Measurements from ENCODE around the gene C22orf23. TPM values are rescaled to one million over a fixed set of nuclear protein-coding genes. Genes with fewer than 3 reads are reported as not detected.

The C22orf23 gene
- 0.70 TPM for polyA plus RNA-seq (2013, experiment 1 of 2)
- polyA plus RNA-seq (2013, experiment 2 of 2), result 0.91 TPM

GRCh38 chr22:37953437-37954179, at the start of gene C22orf23, which contains the start of gene POLR2F:
Gene C22orf23 (minus strand): TSS chr22:37953601. CDS start chr22:37953149, 452 bp downstream.
Gene POLR2F (plus strand): TSS chr22:37953699. CDS start chr22:37953788, 89 bp downstream.
- Histone ChIP-seq H3K36me3 (ENCODE audit: control insufficient read depth, insufficient read depth, low read length) (peaks cover 28% of the 10 kb centered on the region), H3K9me3 (ENCODE audit: control insufficient read depth, low read length) (no peaks in the 10 kb centered on the region), H3K4me3 (ENCODE audit: extremely low read depth, insufficient read depth, low read length, poor library complexity, severe bottlenecking) (peak within 1 kb of the TSS; percentile 99), H3K4me1 (ENCODE audit: control insufficient read depth, insufficient read depth, low read length, poor library complexity, severe bottlenecking) (peaks cover 4% of the 10 kb centered on the region), H3K27ac (ENCODE audit: low read depth, low read length, severe bottlenecking) (peak within 1 kb of the TSS; percentile 41)
- 1% methylated on average over 33 to 40 of the region's 52 CpGs for WGBS, 2 experiments (ENCODE audit: insufficient coverage in 2 of 2)

DNA sequence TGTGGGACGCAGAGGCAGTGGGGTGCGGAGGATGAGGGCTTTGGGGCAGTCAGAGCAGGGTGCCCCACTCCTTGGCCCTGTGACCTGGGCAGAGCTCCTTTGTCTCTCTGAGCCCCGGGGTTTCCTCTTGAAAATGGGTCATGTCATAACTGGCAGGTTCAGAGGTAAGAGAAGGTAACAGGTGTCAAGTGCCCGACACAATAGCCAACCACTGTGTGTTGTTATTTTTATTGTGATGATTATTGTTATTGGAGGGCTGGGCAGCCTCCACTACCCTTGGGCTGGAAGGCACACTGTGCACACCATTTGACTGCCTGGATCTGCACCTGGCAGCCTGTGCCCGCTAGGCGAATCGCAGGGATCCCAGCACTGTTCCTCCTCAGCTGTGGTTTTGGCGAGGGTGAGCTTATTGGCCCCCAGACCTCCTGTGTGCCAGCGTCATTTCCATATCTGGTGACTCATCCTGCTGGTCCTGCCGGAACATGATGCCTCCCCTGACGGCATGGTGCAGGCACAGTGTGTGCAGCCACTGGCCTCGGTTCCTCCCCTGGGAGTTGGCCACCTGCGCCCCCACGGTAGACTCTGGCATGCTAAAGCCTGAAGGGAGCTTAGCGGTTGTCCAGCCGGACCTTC, 46.4 kb upstream of the C22orf23 start:
- H3K4me1 ChIP-seq (ENCODE audit: control insufficient read depth, insufficient read depth, low read length, poor library complexity, severe bottlenecking), result peaks cover 12% of the 10 kb centered on the region
- 76 to 80% methylated on average over 14 of the region's 16 CpGs for WGBS, 2 experiments (ENCODE audit: insufficient coverage in 2 of 2)
- H3K36me3 ChIP-seq (ENCODE audit: control insufficient read depth, insufficient read depth, low read length), result no peaks in the 10 kb centered on the region
- H3K9me3 ChIP-seq (ENCODE audit: control insufficient read depth, low read length), result no peaks in the 10 kb centered on the region
- no peak overlapping the region for H3K27ac ChIP-seq (ENCODE audit: low read depth, low read length, severe bottlenecking)
- no peak overlapping the region for H3K4me3 ChIP-seq (ENCODE audit: extremely low read depth, insufficient read depth, low read length, poor library complexity, severe bottlenecking)

DNA sequence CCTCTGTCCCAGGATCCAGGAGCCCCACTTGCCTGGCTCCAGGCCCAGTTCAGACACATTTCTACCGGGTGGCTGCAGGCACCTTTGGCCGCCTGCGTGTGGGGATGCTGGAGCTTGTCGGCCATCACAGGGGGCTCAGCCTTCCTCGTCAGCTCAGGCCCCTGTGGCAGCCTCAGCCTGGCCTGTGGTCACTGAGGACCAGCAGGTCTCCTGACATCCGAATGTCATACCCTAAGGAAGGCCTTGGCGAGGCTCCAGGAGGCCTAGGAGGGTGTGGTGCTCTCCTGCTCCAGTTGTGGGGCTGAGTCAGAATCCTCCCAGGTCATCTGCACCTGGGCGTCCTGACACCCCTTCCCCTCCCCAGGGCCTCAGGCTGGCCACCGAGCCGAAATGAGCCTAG, 45.8 kb upstream of the C22orf23 start:
- Histone ChIP-seq H3K36me3 (ENCODE audit: control insufficient read depth, insufficient read depth, low read length) (no peaks in the 10 kb centered on the region), H3K4me1 (ENCODE audit: control insufficient read depth, insufficient read depth, low read length, poor library complexity, severe bottlenecking) (peaks cover 12% of the 10 kb centered on the region), H3K27ac (ENCODE audit: low read depth, low read length, severe bottlenecking) (no peak overlapping the region), H3K4me3 (ENCODE audit: extremely low read depth, insufficient read depth, low read length, poor library complexity, severe bottlenecking) (no peak overlapping the region), H3K9me3 (ENCODE audit: control insufficient read depth, low read length) (no peaks in the 10 kb centered on the region)
- 95 to 98% methylated on average over 6 to 8 of the region's 10 CpGs for WGBS, 2 experiments (ENCODE audit: insufficient coverage in 2 of 2)

GRCh38 chr22:37998543-37998942, 45.1 kb upstream of the C22orf23 start:
- WGBS, 2 experiments (ENCODE audit: insufficient coverage in 2 of 2), result 66 to 68% methylated on average over 4 to 5 of the region's 7 CpGs

GRCh38 chr22:37996515-37997246, 43.3 kb upstream of the C22orf23 start:
- no peaks in the 10 kb centered on the region for H3K9me3 ChIP-seq (ENCODE audit: control insufficient read depth, low read length)
- peaks cover 12% of the 10 kb centered on the region for H3K4me1 ChIP-seq (ENCODE audit: control insufficient read depth, insufficient read depth, low read length, poor library complexity, severe bottlenecking)
- H3K4me3 ChIP-seq (ENCODE audit: extremely low read depth, insufficient read depth, low read length, poor library complexity, severe bottlenecking), result no peak overlapping the region
- no peak overlapping the region for H3K27ac ChIP-seq (ENCODE audit: low read depth, low read length, severe bottlenecking)
- WGBS, 2 experiments (ENCODE audit: insufficient coverage in 2 of 2), result 88 to 100% methylated on average over 3 to 4 of the region's 8 CpGs
- H3K36me3 ChIP-seq (ENCODE audit: control insufficient read depth, insufficient read depth, low read length), result no peaks in the 10 kb centered on the region

More at GRCh38 chr22:37998543-37998942, 45.1 kb upstream of the C22orf23 start:
- H3K9me3 ChIP-seq (ENCODE audit: control insufficient read depth, low read length), result no peaks in the 10 kb centered on the region
- no peak overlapping the region for H3K4me3 ChIP-seq (ENCODE audit: extremely low read depth, insufficient read depth, low read length, poor library complexity, severe bottlenecking)
- H3K36me3 ChIP-seq (ENCODE audit: control insufficient read depth, insufficient read depth, low read length), result no peaks in the 10 kb centered on the region
- H3K27ac ChIP-seq (ENCODE audit: low read depth, low read length, severe bottlenecking), result peak overlapping the region; percentile 10
- H3K4me1 ChIP-seq (ENCODE audit: control insufficient read depth, insufficient read depth, low read length, poor library complexity, severe bottlenecking), result peaks cover 12% of the 10 kb centered on the region

- Histone ChIP-seq H3K4me3 (ENCODE audit: extremely low read depth, insufficient read depth, low read length, poor library complexity, severe bottlenecking) (no peak overlapping the region), H3K4me1 (ENCODE audit: control insufficient read depth, insufficient read depth, low read length, poor library complexity, severe bottlenecking) (peaks cover 12% of the 10 kb centered on the region), H3K9me3 (ENCODE audit: control insufficient read depth, low read length) (no peaks in the 10 kb centered on the region), H3K27ac (ENCODE audit: low read depth, low read length, severe bottlenecking) (no peak overlapping the region), H3K36me3 (ENCODE audit: control insufficient read depth, insufficient read depth, low read length) (no peaks in the 10 kb centered on the region)
- no CpG with 5 or more reads among the region's 4 CpGs for WGBS, 2 experiments (ENCODE audit: insufficient coverage in 2 of 2)
These were observed 42.7 kb upstream of the C22orf23 start for GRCh38 chr22:37996079-37996478.

- no peak overlapping the region for H3K4me3 ChIP-seq (ENCODE audit: extremely low read depth, insufficient read depth, low read length, poor library complexity, severe bottlenecking)
- H3K36me3 ChIP-seq (ENCODE audit: control insufficient read depth, insufficient read depth, low read length), result no peaks in the 10 kb centered on the region
- H3K9me3 ChIP-seq (ENCODE audit: control insufficient read depth, low read length), result no peaks in the 10 kb centered on the region
- WGBS, 2 experiments (ENCODE audit: insufficient coverage in 2 of 2), result 88 to 89% methylated on average over 2 to 3 of the region's 4 CpGs
- H3K27ac ChIP-seq (ENCODE audit: low read depth, low read length, severe bottlenecking), result no peak overlapping the region
- peaks cover 12% of the 10 kb centered on the region for H3K4me1 ChIP-seq (ENCODE audit: control insufficient read depth, insufficient read depth, low read length, poor library complexity, severe bottlenecking)
These were observed 42.1 kb upstream of the C22orf23 start for GRCh38 chr22:37995460-37995859.

DNA sequence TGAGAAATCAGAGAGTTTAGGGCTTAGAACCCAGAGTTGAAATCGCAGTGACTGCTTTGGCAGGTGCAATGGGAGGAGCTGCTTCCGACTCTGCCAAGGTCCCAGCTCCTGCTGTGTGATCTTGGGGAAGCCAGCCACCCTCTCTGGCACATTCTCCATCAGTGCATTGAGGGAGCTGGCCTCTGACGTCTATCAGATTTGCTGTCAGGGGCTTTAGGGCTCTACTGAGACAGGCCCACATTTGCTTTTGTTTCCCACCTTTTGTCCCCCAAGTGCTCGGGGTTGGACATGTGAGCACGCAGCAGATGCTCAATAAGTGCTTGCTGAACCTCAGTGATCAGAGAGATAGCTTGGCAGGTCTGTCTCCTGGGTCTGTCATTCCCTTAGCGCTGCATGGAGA, 41.6 kb upstream of the C22orf23 start:
- H3K4me1 ChIP-seq (ENCODE audit: control insufficient read depth, insufficient read depth, low read length, poor library complexity, severe bottlenecking), result peaks cover 12% of the 10 kb centered on the region
- 88 to 94% methylated on average over 6 of the region's 6 CpGs for WGBS, 2 experiments (ENCODE audit: insufficient coverage in 2 of 2)

GRCh38 chr22:37994049-37994448, 40.6 kb upstream of the C22orf23 start:
- Histone ChIP-seq H3K4me3 (ENCODE audit: extremely low read depth, insufficient read depth, low read length, poor library complexity, severe bottlenecking) (no peak overlapping the region), H3K9me3 (ENCODE audit: control insufficient read depth, low read length) (no peaks in the 10 kb centered on the region), H3K27ac (ENCODE audit: low read depth, low read length, severe bottlenecking) (no peak overlapping the region), H3K36me3 (ENCODE audit: control insufficient read depth, insufficient read depth, low read length) (no peaks in the 10 kb centered on the region), H3K4me1 (ENCODE audit: control insufficient read depth, insufficient read depth, low read length, poor library complexity, severe bottlenecking) (peaks cover 5% of the 10 kb centered on the region)
- 90 to 92% methylated on average over 3 to 6 of the region's 6 CpGs for WGBS, 2 experiments (ENCODE audit: insufficient coverage in 2 of 2)

More for the DNA sequence above, 41.6 kb upstream of the C22orf23 start:
- H3K9me3 ChIP-seq (ENCODE audit: control insufficient read depth, low read length), result no peaks in the 10 kb centered on the region
- H3K27ac ChIP-seq (ENCODE audit: low read depth, low read length, severe bottlenecking), result no peak overlapping the region
- H3K36me3 ChIP-seq (ENCODE audit: control insufficient read depth, insufficient read depth, low read length), result no peaks in the 10 kb centered on the region
- no peak overlapping the region for H3K4me3 ChIP-seq (ENCODE audit: extremely low read depth, insufficient read depth, low read length, poor library complexity, severe bottlenecking)

DNA sequence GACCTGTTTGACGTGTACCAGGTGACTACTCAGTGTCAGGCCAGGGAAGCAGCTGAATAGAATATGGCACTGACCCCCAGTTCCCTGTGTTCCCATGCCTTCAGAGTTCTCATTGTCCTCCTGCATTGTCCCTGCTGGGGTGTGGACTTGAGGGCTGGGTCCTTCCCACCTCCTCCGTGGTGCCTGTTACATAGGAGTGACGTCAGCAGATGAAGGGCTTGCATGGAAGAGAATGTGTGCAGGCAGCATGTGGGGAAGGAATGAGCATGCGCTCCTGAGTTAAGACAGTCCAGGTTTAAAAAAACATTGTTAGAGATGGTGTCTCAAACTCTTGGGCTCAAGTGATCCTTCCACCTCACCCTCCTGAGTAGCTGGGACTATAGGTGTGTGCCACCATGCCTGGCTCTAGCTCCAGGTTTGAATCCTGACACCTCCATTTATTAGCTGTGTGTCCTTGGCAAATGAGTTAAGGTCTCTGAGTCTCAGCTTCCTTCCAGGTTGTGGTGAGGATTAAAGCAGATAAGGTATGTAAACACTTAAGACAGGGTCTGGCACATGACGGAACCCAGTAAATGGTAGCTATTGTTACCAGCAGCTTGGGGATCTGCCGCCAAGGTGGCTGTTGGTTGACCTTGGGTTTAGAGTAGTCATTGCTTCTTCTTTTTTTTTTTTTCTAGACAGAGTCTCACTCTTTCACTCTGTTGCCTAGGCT, 38.5 kb upstream of the C22orf23 start:
- Histone ChIP-seq H3K4me3 (ENCODE audit: extremely low read depth, insufficient read depth, low read length, poor library complexity, severe bottlenecking) (no peak overlapping the region), H3K27ac (ENCODE audit: low read depth, low read length, severe bottlenecking) (no peak overlapping the region), H3K4me1 (ENCODE audit: control insufficient read depth, insufficient read depth, low read length, poor library complexity, severe bottlenecking) (peaks cover 5% of the 10 kb centered on the region), H3K9me3 (ENCODE audit: control insufficient read depth, low read length) (no peaks in the 10 kb centered on the region), H3K36me3 (ENCODE audit: control insufficient read depth, insufficient read depth, low read length) (no peaks in the 10 kb centered on the region)
- 84 to 88% methylated on average over 5 to 6 of the region's 6 CpGs for WGBS, 2 experiments (ENCODE audit: insufficient coverage in 2 of 2)
